DND-41 (cell line): ENCODE measurements around the gene MYO1D.

ENCODE experiments used
- ATAC-seq: fragments of 200-7000 bp; cut with Tn5 transposase; 3 replicates; pipeline ENCODE4 v1.9.1; 2021; ENCODE audit warnings: low read depth; ENCODE audit not compliant: insufficient read depth
- DNase-seq: peaks from one replicate; pipeline ENCODE4 v3.0.0-alpha.2; 2020
- H2AFZ ChIP-seq: 2 replicates; pipeline ENCODE4 v1.6.0; 2012; ENCODE audit warnings: low read depth, low read length
- H3K27ac ChIP-seq: 2 replicates; pipeline ENCODE4 v1.5.1; 2012; ENCODE audit warnings: low read length, inconsistent platforms
- H3K27me3 ChIP-seq: fragments of 200-600 bp; sonication (generic); 2 replicates; pipeline ENCODE4 v1.6.0; 2012; ENCODE audit warnings: low read length, mild to moderate bottlenecking, inconsistent platforms; ENCODE audit not compliant: insufficient read depth, poor library complexity
- H3K36me3 ChIP-seq: 2 replicates; pipeline ENCODE4 v1.5.1; 2012; ENCODE audit warnings: low read length, inconsistent platforms; ENCODE audit not compliant: insufficient read depth
- H3K4me1 ChIP-seq: 2 replicates; pipeline ENCODE4 v1.5.1; 2012; ENCODE audit warnings: mild to moderate bottlenecking, low read length; ENCODE audit not compliant: insufficient read depth
- H3K4me2 ChIP-seq: 2 replicates; pipeline ENCODE4 v1.6.0; 2012; ENCODE audit warnings: mild to moderate bottlenecking, moderate library complexity, low read length, inconsistent platforms; ENCODE audit not compliant: insufficient read depth
- H3K4me3 ChIP-seq, 2 experiments: fragments of 200-600 bp in 1 of 2; shearing (Covaris generic) in 1 of 2; 2 replicates each; pipeline ENCODE4 v1.5.1; 2012 to 2016; ENCODE audit warnings: inconsistent platforms in 2 of 2, low read length in 2 of 2, mild to moderate bottlenecking in 2 of 2, low read depth in 1 of 2, moderate library complexity in 1 of 2
- H3K79me2 ChIP-seq: 2 replicates; pipeline ENCODE4 v1.6.0; 2012; ENCODE audit warnings: low read length, inconsistent platforms; ENCODE audit not compliant: insufficient read depth
- H3K9ac ChIP-seq: 2 replicates; pipeline ENCODE4 v1.6.0; 2012; ENCODE audit warnings: low read depth, mild to moderate bottlenecking, inconsistent platforms, low read length, moderate library complexity
- H3K9me3 ChIP-seq: 2 replicates; pipeline ENCODE4 v1.5.1; 2012; ENCODE audit warnings: low read length, moderate library complexity, mild to moderate bottlenecking, inconsistent platforms; ENCODE audit not compliant: insufficient read depth, severe bottlenecking
- H4K20me1 ChIP-seq: 2 replicates; pipeline ENCODE4 v1.6.0; 2012; ENCODE audit warnings: low read length; ENCODE audit not compliant: insufficient read depth
- CTCF ChIP-seq: IDR thresholded peaks from 2 replicates; pipeline ENCODE4 v1.5.1; 2012; ENCODE audit warnings: borderline replicate concordance, low read length, moderate library complexity, mild to moderate bottlenecking; ENCODE audit not compliant: poor library complexity, severe bottlenecking; ENCODE audit errors: extremely low read depth
- EZH2 ChIP-seq: IDR thresholded peaks from 3 replicates; pipeline ENCODE4 v1.6.1; 2012; ENCODE audit warnings: borderline replicate concordance, low read depth, mild to moderate bottlenecking, moderate library complexity, low read length, inconsistent platforms; ENCODE audit not compliant: severe bottlenecking

The MYO1D gene

GRCh38 chr17:32517982-32518381 is 358.9 kb downstream of the MYO1D start:
- H4K20me1 ChIP-seq = no peaks in the 10 kb centered on the region
- no peak for ATAC-seq

GRCh38 chr17:32516940-32517701 is 359.8 kb downstream of the MYO1D start:
- Histone ChIP-seq H3K79me2 (no peaks in the 10 kb centered on the region), H3K27me3 (peaks cover 16% of the 10 kb centered on the region), H3K9ac (no peak overlapping the region), H3K4me1 (peaks cover 16% of the 10 kb centered on the region), H3K36me3 (no peaks in the 10 kb centered on the region), H3K27ac (no peak overlapping the region), H3K4me2 (no peak overlapping the region), H3K9me3 (no peaks in the 10 kb centered on the region), H4K20me1 (no peaks in the 10 kb centered on the region), H3K4me3 (no peak overlapping the region), H2AFZ (no peak overlapping the region)
- no peak for ATAC-seq
- no peak for DNase-seq
- TF ChIP-seq EZH2 = no peak
- no peak for TF ChIP-seq CTCF

More at GRCh38 chr17:32517982-32518381, 358.9 kb downstream of the MYO1D start:
- Histone ChIP-seq H3K27me3 (peaks cover 15% of the 10 kb centered on the region), H3K9ac (no peak overlapping the region), H3K27ac (no peak overlapping the region), H3K4me1 (peaks cover 16% of the 10 kb centered on the region), H3K36me3 (no peaks in the 10 kb centered on the region), H3K4me3 (no peak overlapping the region), H3K4me2 (no peak overlapping the region), H2AFZ (no peak overlapping the region), H3K9me3 (no peaks in the 10 kb centered on the region), H3K79me2 (no peaks in the 10 kb centered on the region)
- no peak for TF ChIP-seq CTCF
- TF ChIP-seq EZH2 = no peak
- DNase-seq = no peak

- H3K27me3 ChIP-seq = peaks cover 16% of the 10 kb centered on the region
- H3K4me3 ChIP-seq = no peak overlapping the region
- no peak overlapping the region for H3K27ac ChIP-seq
- no peak overlapping the region for H3K9ac ChIP-seq
- no peak overlapping the region for H2AFZ ChIP-seq
- ATAC-seq (no peak), DNase-seq (no peak)
- no peaks in the 10 kb centered on the region for H3K36me3 ChIP-seq
- H3K79me2 ChIP-seq = no peaks in the 10 kb centered on the region
- H4K20me1 ChIP-seq = no peaks in the 10 kb centered on the region
- TF ChIP-seq CTCF (no peak), EZH2 (no peak)
- H3K4me1 ChIP-seq = peaks cover 16% of the 10 kb centered on the region
- H3K9me3 ChIP-seq = no peaks in the 10 kb centered on the region
- no peak overlapping the region for H3K4me2 ChIP-seq
These were observed 360.5 kb downstream of the MYO1D start for GRCh38 chr17:32516450-32516849.
